ELR (cell line): ENCODE data around the gene ELAVL1.
A peak's percentile ranks its signal among the peaks of the same experiment; 100 is the strongest.

ENCODE experiments used
- DNase-seq: peaks from one replicate; pipeline ENCODE4 v3.0.0-alpha.2; 2015; ENCODE audit warnings: low read depth

The ELAVL1 gene

DNA sequence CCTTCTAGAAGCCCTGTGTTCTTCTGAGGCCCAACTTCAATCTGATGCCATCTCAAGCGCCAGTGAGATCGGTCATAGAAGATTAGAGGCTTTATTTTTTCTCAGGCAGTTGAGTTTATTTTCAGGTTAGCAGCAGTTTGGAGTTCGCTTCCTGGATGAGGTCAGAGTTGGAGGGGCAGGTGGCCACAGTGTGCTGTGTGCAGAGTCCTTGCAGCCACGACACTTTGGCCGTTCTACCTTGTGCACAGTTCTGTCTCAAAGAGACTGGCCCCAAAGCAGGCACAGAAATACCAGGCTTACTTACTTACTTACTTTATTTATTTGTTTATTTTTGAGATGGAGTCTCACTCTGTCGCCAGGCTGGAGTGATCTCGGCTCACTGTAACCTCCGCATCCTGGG lies 15.9 kb upstream of the ELAVL1 start:
- DNase-seq = no peak

DNA sequence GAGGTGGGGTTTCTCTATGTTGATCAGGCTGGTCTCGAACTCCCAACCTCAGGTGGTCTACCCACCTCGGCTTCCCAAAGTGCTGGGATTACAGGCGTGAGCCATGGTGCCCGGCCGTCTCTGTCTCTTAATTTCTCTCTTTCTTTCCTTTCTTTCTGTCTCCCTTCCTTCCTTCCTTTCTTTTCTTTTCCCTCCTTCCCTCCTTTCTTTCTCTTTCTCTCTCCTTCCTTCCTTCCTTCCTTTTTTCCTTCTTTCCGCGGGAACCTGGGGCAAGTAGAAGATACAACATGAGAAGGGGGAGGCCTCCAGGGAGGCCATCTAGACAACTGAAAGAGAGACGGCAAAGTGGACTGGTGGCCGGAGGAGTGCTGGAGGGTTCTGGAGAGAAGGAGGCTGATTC lies 15.2 kb upstream of the ELAVL1 start:
- DNase-seq = no peak

DNA sequence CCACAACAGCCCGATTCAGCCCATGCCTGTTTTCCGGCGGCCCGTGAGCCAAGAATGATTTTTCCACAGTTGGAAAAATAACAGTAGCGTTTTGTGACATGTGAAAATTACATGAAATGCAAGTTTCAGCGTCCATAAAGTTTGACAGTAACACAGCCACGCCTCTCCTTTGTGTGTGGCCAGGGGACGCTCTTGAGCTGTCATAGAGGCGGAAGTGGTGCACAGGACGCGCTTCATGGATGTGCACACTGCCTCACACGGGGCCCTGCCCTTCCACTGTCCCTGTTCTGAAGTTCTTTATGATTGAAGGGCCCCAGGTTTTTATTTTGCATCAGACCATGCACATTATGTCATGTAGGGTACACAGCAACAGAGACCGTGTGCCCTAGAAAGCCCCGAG lies 12.4 kb upstream of the ELAVL1 start:
- DNase-seq = no peak

DNA sequence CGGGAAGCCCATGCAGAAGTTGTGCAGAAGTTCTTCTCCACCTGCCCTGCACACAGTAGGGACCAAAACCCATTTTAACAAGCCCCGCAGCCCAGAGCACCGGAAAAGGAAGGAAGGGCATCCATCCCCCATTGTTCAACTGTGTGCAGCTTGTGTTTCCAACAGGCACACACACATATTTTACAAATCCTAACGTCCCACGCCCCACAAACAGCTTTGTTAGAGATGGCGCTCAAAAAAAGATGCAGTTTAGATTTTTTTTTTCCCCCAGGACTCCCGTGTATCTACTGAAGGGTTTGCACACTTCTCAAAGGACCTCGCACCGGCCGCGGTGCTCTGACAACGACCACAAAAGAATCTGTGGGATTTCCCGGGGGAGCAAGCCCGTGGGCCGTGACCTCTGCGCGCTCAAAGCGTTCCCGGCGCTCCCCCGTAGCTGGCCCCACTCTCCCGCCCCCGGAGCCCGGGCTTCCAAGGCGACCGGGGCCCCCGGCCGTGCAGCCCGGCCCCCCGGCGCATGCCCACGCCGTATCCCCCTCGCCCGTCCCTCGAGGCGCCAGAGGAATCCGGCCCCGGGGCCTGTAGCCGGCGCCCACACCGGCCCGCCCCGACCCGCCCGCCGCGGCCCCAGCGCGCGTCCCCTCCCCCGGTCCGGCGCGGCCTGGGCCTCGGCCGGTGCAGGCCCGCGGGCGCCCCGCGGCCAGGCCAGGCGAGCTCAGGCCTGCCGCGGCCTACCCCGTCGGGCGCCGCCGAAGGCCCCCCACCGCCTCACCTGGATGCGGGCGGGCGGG lies 523 bp downstream of the ELAVL1 start:
- peak; percentile 33 for DNase-seq

DNA sequence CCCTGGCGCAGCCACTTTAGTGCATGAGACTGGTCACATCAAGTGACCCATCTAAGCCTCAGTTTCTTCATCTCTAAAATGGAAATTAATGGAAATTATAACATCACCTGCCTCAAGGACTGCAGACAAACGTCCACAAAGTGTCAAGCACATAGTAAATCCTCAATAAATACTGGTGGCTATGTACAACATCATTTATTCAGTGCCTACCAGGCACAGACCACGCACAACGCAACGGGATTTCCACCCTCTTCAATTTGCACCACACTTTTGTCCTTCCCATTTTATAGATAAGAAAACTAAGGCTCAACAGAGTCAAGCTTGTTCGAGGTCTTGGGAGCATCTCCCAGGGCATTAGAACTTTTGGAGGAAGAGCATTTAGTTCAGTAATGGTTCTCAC lies 1.4 kb downstream of the ELAVL1 start:
- no peak for DNase-seq

DNA sequence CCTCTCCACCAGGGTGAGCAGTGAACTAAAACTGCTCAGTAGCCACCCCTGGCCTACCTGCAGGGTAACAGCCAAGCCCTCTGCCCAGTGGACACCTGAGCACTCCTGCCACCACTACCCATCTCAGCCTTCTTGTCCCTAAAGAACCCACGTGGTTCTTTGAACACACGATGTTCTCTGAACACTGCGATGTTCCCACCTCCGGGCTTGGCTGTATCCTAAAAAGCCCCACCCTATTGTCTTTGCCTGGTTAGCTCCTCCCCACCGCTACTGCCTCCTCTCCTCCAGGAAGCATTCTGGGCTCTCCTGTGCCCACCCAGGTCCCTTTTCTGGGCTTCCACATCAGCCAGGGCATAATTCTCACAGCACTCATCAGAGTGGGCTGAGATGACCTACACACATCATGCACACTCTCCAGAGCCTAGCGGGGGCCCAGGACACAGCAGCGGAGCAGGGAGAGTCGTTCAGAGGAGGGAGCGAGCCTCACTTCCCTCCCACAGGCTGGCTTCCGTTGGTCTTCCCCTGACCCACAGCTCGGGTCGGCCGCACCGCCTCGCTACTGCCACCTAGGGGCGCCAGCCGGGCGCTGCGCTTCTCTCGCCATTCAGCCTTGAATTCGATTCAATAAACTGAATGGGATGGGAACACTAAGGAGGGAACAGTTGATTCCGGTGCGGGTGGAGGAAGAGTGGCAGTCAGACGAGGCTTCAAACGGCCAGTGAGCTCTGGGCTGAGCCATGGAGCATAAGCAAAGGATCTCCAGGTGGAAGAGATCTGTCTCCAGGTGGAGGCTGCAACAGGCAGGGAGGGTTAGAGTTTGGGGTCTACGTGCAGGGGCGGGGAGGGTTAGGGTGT lies 3.2 kb downstream of the ELAVL1 start:
- DNase-seq = peak; percentile 86

DNA sequence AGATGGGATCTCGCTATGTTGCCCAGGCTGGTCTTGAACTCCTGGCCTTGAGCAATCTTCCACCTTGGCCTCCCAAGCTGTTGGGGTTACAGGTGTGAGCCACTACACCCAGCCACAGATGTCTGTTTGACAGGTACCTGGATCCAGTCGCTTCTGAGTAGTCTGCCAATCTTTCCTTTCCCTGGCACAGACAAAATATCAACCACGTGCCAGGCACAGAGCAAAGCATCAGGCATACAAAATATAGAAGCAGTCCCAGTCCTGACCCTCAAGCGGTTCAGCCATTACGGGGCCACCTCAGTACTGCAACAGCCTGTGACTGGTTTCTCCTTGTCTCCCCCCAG lies 3.8 kb downstream of the ELAVL1 start:
- peak; percentile 27 for DNase-seq

DNA sequence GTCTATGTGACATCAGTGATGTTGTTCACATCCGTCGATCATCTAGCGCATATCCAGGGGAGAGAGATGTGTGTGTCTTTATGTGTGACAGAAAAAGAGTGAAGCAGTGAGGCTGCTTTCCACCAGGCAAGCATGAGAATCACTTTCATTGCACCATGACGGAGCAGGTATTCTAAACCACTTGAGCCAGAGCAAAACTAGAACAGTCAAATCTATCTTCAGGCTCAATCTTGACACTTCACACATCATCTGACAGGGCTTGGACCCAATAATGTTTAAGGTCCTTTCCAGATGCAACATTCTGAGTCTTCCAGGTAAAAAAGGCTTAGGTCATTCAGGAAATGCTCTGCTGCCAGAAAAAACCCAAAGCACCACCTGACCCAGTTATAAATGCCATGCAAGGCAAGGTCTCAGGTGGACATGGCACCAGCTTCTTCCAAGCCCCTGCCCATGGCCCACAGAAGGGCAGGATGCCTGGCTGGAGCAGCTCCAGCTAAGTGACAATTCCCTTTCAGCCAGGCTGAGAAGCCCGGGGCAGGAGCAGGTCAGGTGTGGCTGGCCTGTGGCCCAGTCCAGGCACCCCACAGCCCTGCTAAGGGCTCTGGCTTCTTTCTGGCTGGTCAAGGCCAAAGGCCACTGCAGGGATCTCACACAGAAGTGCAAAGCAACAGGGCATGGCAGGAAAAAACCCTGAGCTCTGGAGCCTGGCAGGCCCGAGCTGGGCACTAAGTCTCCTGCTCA lies 5.0 kb downstream of the ELAVL1 start:
- DNase-seq = no peak

DNA sequence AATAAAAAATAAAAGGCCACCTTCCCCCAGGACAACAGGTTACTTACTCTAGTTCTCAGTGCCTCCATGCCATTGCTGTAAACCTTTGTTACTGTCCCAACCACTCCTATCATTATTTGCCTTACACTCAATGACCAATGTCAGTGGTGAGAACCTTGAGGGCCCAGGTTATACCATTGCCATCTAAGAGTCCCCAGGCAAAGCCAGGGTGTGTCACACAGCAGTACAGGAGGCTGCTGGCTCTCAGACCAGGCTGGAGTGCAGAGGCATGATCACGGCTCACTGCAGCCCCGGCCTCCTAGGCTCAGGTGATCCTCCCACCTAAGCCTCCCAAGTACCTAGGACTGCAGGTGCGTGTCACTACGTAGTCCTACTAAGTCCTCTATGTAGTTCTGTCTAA lies 6.1 kb downstream of the ELAVL1 start:
- no peak for DNase-seq

DNA sequence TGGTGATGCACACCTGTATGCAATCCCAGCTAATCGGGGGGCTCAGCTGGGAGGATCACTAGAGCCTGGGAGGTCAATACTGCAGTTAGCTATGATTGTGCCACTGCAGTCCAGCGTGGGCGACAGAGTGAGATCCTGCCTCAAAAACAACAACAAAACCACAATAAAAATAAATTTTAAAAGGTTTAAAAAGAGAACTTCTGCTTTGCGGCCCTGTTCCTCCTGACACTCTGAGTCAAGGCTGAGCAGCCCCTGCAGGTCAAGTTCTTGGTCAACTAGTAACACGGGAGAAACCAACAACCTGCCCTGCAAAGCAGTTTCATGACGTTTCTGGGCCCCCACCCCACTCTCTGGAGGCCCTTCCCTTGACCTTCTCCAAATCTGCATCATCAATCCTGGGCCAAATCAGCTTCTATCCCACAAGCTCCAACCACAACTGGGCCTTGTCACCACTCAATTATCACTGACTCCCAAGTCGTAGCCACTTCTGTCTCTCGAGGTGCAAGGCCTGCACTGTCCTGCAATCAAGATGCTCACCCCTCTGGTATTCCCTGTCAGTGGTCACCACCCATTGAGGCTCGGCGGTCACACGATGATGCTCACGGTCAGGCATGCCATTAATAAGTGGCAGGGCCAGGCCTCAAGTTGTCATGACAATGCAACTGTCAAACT lies 7.5 kb downstream of the ELAVL1 start:
- DNase-seq = peak; percentile 11

DNA sequence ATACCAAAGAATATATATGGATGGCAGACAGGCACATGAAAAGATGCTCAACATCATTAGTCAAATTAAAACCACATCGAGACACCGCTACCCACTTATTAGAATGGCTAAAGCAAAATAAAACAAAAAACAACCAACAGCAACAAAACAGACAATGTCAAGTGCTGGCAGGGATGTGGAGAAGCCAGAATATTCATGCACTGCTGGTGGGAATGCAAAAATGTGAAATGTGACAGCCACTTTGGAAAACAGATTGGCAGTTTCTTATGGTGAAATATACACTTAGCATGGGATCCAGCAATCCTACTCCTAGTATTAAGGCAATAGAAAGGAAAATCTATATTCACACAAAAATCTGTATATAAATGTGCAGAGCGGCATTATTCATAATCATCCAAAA lies 8.6 kb downstream of the ELAVL1 start:
- DNase-seq = no peak

DNA sequence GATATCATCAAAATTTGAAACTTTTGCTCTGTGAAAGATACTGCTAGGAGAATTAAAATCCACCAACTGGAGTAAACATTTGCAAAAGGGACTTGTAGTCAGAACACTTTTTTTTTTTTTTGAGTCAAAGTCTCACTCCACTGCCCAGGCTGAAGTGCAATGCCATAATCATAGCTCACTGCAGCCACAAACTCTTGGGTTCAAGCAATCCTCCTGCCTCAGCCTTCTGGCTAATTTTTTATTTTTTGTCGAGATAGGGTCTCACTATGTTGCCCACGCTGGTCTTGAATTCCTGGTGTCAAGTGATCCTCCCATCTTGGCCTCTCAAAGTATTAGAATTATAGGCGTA lies 9.7 kb downstream of the ELAVL1 start:
- no peak for DNase-seq

DNA sequence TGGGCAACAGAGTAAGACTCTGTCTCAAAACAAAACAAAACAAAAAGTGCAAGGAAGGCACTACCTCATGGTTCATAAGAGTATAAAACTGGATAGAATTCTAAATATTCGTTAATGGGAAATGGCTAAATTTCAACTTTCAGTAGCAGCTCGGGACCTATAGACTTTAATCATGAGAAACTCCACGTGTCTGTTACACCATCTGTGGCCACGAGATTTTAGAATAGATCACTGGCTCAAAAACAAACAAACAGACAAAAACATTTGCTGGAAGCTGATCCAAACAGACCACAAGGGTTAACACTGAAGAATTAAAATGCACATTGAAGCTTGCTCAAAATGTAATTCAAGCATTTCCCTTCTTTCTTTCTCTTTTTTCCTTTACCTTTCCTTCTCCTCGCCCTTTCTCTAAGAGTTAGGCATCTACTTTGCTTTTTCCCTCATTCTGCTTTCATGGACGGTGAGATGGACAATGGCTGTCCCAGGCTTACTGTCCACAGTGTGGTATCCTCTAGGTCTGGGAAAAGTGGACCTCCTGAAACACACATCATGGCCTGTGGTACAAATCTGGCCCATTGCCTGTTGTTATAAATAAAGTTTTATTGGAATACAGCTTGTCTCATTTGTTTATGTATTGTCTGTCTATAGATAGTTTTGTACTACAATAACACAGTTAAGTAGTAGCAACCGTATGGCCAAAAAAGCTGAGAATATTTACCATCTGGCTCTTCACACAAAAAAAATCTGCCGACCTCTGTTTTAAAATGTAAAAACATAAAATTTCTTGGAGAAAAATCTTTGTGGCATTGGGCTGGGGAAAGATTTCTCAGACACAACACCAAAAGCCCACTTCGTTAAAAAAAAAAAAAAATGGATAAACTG lies 10.3 kb downstream of the ELAVL1 start:
- DNase-seq = no peak

DNA sequence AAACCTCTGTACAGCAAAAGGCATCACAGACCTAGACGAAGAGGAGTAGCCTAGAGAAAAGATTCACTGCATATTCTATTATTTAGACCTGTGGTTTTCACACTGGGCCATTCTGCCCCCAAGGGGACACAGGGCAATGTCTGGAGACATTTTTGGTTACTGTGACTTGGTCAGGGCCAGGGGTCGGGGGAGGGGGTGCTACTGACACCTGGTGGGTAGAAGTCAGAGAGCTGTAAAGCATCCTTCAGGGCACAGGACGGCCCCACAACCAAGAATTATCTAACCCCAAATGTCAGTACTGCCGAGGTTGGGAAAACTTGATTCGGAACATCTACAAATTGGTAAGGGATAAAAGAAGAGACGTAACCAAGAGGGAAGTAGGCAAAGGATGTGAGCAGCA lies 11.3 kb downstream of the ELAVL1 start:
- DNase-seq = no peak

DNA sequence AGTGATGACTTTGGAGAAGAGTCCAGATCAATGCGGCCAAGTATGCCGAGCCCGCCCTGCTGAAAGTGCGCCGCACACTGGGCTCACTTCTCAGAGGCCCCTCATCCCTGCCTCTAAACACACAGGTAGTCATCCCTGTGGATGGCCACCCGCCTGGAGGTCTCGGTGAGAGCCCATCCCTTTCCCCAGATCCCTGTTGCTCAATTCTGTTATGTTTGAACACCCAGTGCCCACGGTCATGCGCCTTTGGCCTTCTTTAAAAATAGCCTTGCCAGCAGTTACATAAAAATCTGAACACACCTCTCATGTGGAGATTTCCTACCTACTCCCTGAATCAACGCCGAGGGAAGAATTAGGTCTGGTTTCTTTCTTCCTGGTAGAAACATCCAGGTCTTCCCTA lies 11.9 kb downstream of the ELAVL1 start:
- no peak for DNase-seq

DNA sequence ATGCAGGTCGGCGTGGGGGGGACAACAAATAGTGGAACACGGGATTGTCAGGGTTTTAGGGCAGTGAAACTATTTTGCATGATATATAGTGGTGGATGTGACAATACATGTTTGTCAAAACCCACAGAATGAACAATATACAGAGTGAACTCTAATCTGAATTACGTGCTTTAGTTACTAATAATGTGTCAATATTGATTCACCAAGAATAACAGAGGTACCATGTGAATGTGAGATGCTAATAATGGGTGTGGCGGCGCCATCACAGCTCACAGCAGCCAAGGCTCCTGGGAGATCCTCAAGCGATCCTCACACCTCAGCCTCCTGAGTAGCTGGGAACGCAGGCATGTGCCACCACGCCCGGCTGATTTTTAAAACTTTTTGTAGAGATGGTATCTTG lies 12.9 kb downstream of the ELAVL1 start:
- no peak for DNase-seq

DNA sequence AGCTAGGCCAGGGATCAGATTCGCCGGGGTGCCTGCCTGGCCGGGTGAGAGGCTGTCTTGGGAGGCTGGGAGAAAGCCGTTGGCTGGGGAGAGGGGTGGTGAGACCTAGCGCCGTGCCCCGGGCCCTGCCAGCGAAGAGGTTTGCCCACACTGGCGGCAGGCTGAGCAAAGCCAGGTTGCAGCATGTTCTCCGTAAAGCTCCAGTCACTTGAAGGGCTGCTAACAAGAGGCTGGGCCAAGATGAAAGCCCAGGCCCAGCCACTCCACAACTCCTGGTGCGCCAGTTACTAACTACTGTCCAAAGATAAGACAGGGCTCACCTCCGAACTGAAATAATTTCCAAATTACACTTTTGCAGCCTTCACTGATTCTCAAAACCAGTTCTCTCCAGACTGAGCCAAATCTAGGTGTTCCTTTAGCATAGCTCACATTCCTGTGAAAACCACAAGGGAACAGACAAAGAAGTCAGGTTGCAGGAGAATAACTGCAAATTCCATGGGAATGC lies 16.3 kb downstream of the ELAVL1 start:
- DNase-seq = no peak

DNA sequence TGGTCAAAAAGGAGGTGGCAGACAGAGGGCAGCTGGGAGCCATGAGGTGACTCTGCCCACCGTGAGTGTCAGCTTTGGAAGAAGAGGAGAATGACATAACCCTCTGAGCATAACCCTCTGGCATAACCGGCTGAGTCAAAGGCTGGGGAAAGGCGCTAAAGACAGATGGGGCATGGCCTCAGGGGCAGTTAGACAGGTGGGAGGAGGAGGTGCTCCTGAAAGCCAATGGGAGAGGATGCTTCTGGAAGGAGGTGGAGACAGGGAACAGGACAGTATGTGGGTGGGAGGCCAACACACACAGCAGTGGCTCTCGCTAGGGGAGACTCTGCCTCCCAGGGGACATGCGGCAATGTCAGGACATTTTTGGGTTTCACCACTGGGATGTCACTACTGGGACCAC lies 17.1 kb downstream of the ELAVL1 start:
- DNase-seq = peak; percentile 47

DNA sequence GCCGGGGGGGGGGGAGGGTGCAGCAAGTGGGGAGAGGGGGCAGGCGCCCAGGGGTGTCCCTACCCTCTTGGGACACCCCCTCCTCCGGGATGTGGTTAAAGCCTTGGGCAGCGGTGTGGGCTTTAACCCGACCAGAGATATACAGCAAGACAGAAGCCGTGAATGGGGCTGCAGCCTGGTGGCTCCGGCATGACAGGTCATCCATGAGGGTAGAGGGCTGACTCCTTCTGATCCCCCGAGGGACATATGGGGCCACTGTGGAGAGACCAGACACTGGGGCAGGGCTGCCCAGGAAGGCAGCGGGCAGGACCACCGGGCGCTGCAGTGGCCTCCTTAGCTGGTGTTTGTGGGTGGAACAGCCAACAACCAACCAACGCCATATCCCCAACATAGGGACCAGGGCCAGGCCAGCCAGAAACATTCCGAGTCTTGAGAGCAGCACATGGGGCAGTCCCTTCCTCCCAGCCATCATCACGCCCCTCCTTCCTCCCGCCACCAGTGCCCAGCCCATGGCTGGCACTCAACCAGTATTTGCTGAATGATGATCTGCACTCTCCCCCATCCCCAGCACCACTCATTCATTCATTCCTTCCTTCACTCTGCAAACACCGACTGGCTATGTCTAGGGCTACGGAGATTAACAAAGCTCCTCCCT lies 18.2 kb downstream of the ELAVL1 start:
- peak; percentile 31 for DNase-seq

DNA sequence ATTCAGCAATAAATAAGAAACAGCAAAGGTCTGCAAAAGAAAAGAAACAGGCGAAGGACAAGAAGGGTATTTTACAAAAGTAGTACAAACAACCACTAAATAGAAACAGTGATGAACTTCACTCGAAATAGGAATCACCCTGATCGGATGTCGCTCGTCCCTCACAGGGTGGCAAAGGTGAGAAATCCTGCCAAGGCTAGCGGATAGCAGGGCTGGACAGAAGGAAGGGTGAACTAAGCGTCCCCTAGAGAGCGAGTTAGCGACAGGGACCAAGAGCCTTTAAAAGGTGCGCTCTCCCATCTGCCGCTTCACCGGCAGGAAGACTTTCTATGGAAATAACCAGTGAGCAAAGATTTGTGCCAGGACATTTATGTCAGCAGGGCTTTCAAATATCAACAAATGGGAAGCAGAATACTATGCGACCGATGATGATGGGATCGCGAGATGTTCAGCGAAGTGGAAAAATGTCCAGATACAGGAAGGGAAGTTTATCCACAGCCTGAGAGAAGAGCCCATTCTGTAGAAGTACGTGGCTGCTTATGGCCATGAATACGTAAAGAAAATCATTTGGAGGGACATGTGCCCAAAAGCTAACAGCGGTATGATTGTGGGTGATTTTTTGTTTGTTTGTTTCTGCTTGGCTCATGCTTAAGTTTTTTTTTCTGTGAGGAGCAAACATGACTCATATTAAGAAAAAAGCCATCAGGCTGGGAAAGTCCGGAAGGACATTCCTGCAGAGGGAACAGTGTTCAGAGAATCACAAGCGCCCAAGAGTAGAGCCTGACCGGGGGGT lies 18.9 kb downstream of the ELAVL1 start:
- DNase-seq = peak; percentile 84
